Measurements from ENCODE around the gene IRX5. TPM values are rescaled to one million over a fixed set of nuclear protein-coding genes. Genes with fewer than 3 reads are reported as not detected.

IRX5 gene
- total and polyA plus RNA-seq, 4 experiments from 2014 or later = 0.10 TPM; not detected in 3

- Mint-ChIP-seq H3K27ac (no peak overlapping the region), H3K36me3 (no peaks in the 10 kb centered on the region), H3K9me3 (peaks cover 0 to 4% (median 0%) of the 10 kb centered on the region in 8 donors), H3K4me3 (no peak overlapping the region), H3K4me1 (no peaks in the 10 kb centered on the region), H3K27me3 (peaks cover 12 to 14% of the 10 kb centered on the region in 2 donors)
- no peaks in the 10 kb centered on the region for H3K27me3 ChIP-seq (ENCODE audit: insufficient read depth, low read length)
- intact Hi-C loops (cut with micrococcal nuclease) = no loop called here
- H3K36me3 ChIP-seq (ENCODE audit: insufficient read depth, low read length) = no peaks in the 10 kb centered on the region
- no peak overlapping the region for H3K4me3 ChIP-seq (ENCODE audit: low read length in 2 of 2)
- H3K27ac ChIP-seq (ENCODE audit: low read depth, low read length) = no peak overlapping the region
- no peak for DNase-seq
- POLR2A ChIA-PET (ENCODE audit: partially characterized antibody) = no interaction called here
- no peaks in the 10 kb centered on the region for H3K4me1 ChIP-seq (ENCODE audit: insufficient read depth, low read length)
- CTCF ChIA-PET (ENCODE audit: partially characterized antibody) = no interaction called here
- H3K9me3 ChIP-seq (ENCODE audit: control insufficient read depth in 1 of 2, low read length in 2 of 2) = no peaks in the 10 kb centered on the region
Measured at GRCh38 chr16:54952195-54952594, 21.5 kb downstream of the IRX5 start.

GRCh38 chr16:54953461-54953860 lies 22.8 kb downstream of the IRX5 start:
- no peak overlapping the region for H3K27ac Mint-ChIP-seq
- Histone ChIP-seq H3K4me3 (ENCODE audit: low read length in 2 of 2) (no peak overlapping the region), H3K4me1 (ENCODE audit: insufficient read depth, low read length) (no peaks in the 10 kb centered on the region), H3K36me3 (ENCODE audit: insufficient read depth, low read length) (no peaks in the 10 kb centered on the region), H3K9me3 (ENCODE audit: control insufficient read depth in 1 of 2, low read length in 2 of 2) (no peaks in the 10 kb centered on the region), H3K27ac (ENCODE audit: low read depth, low read length) (no peak overlapping the region), H3K27me3 (ENCODE audit: insufficient read depth, low read length) (no peaks in the 10 kb centered on the region)
- H3K27me3 Mint-ChIP-seq = peaks cover 11 to 12% of the 10 kb centered on the region in 2 donors
- peaks cover 0 to 4% (median 0%) of the 10 kb centered on the region in 8 donors for H3K9me3 Mint-ChIP-seq
- CTCF ChIA-PET (ENCODE audit: partially characterized antibody) = no interaction called here
- H3K4me3 Mint-ChIP-seq = no peak overlapping the region
- no peaks in the 10 kb centered on the region for H3K4me1 Mint-ChIP-seq
- no peaks in the 10 kb centered on the region for H3K36me3 Mint-ChIP-seq
- no peak for DNase-seq
- intact Hi-C loops (cut with micrococcal nuclease) = no loop called here
- POLR2A ChIA-PET (ENCODE audit: partially characterized antibody) = no interaction called here

- Mint-ChIP-seq H3K27me3 (peaks cover 8 to 11% of the 10 kb centered on the region in 2 donors), H3K27ac (no peak overlapping the region), H3K9me3 (peaks cover 0 to 3% (median 0%) of the 10 kb centered on the region in 8 donors), H3K4me3 (no peak overlapping the region), H3K36me3 (no peaks in the 10 kb centered on the region), H3K4me1 (no peaks in the 10 kb centered on the region)
- no peaks in the 10 kb centered on the region for H3K27me3 ChIP-seq (ENCODE audit: insufficient read depth, low read length)
- no peak overlapping the region for H3K4me3 ChIP-seq (ENCODE audit: low read length in 2 of 2)
- H3K27ac ChIP-seq (ENCODE audit: low read depth, low read length) = no peak overlapping the region
- CTCF ChIA-PET (ENCODE audit: partially characterized antibody) = no interaction called here
- POLR2A ChIA-PET (ENCODE audit: partially characterized antibody) = no interaction called here
- H3K9me3 ChIP-seq (ENCODE audit: control insufficient read depth in 1 of 2, low read length in 2 of 2) = no peaks in the 10 kb centered on the region
- intact Hi-C loops (cut with micrococcal nuclease) = no loop called here
- H3K36me3 ChIP-seq (ENCODE audit: insufficient read depth, low read length) = no peaks in the 10 kb centered on the region
- no peaks in the 10 kb centered on the region for H3K4me1 ChIP-seq (ENCODE audit: insufficient read depth, low read length)
- no peak for DNase-seq
Measured at GRCh38 chr16:54954220-54954619, 23.6 kb downstream of the IRX5 start.

- no peaks in the 10 kb centered on the region for H3K4me1 ChIP-seq (ENCODE audit: insufficient read depth, low read length)
- DNase-seq = no peak
- Mint-ChIP-seq H3K36me3 (no peaks in the 10 kb centered on the region), H3K27ac (no peak overlapping the region), H3K4me1 (no peaks in the 10 kb centered on the region), H3K27me3 (peaks cover 2 to 7% of the 10 kb centered on the region in 2 donors), H3K4me3 (no peak overlapping the region), H3K9me3 (peaks cover 0 to 3% (median 0%) of the 10 kb centered on the region in 8 donors)
- no peak overlapping the region for H3K27ac ChIP-seq (ENCODE audit: low read depth, low read length)
- no peaks in the 10 kb centered on the region for H3K27me3 ChIP-seq (ENCODE audit: insufficient read depth, low read length)
- intact Hi-C loops (cut with micrococcal nuclease) = no loop called here
- CTCF ChIA-PET (ENCODE audit: partially characterized antibody) = interaction anchor here (0.6 kb wide), 1 partner anchor 149 kb away, joined by 4 read pairs; no protein-coding TSS in a partner anchor
- POLR2A ChIA-PET (ENCODE audit: partially characterized antibody) = no interaction called here
- H3K4me3 ChIP-seq (ENCODE audit: low read length in 2 of 2) = no peak overlapping the region
- H3K36me3 ChIP-seq (ENCODE audit: insufficient read depth, low read length) = no peaks in the 10 kb centered on the region
- H3K9me3 ChIP-seq (ENCODE audit: control insufficient read depth in 1 of 2, low read length in 2 of 2) = no peaks in the 10 kb centered on the region
Measured at GRCh38 chr16:54955757-54956156, 25.1 kb downstream of the IRX5 start.

GRCh38 chr16:54957403-54958166 lies 26.9 kb downstream of the IRX5 start:
- Histone ChIP-seq H3K9me3 (ENCODE audit: control insufficient read depth in 1 of 2, low read length in 2 of 2) (no peaks in the 10 kb centered on the region), H3K36me3 (ENCODE audit: insufficient read depth, low read length) (no peaks in the 10 kb centered on the region), H3K4me3 (ENCODE audit: low read length in 2 of 2) (no peak overlapping the region), H3K4me1 (ENCODE audit: insufficient read depth, low read length) (no peaks in the 10 kb centered on the region), H3K27me3 (ENCODE audit: insufficient read depth, low read length) (no peaks in the 10 kb centered on the region), H3K27ac (ENCODE audit: low read depth, low read length) (no peak overlapping the region)
- no peak for DNase-seq
- Mint-ChIP-seq H3K4me3 (no peak overlapping the region), H3K9me3 (peaks cover 0 to 2% (median 0%) of the 10 kb centered on the region in 8 donors), H3K4me1 (no peaks in the 10 kb centered on the region), H3K27me3 (peaks cover 2 to 4% of the 10 kb centered on the region in 2 donors), H3K27ac (no peak overlapping the region), H3K36me3 (no peaks in the 10 kb centered on the region)
- POLR2A ChIA-PET (ENCODE audit: partially characterized antibody) = no interaction called here
- intact Hi-C loops (cut with micrococcal nuclease) = no loop called here
- CTCF ChIA-PET (ENCODE audit: partially characterized antibody) = interaction anchor here (0.6 to 0.7 kb wide), 2 partner anchors 737 to 1164 kb away, joined by 3 read pairs; no protein-coding TSS in a partner anchor

GRCh38 chr16:54962045-54962444 lies 31.4 kb downstream of the IRX5 start:
- ChIA-PET CTCF (ENCODE audit: partially characterized antibody) (no interaction called here), POLR2A (ENCODE audit: partially characterized antibody) (no interaction called here)
- no peaks in the 10 kb centered on the region for H3K4me1 ChIP-seq (ENCODE audit: insufficient read depth, low read length)
- Mint-ChIP-seq H3K4me3 (no peak overlapping the region), H3K36me3 (no peaks in the 10 kb centered on the region), H3K4me1 (no peaks in the 10 kb centered on the region), H3K27ac (no peak overlapping the region), H3K9me3 (peaks cover 0 to 4% (median 0%) of the 10 kb centered on the region in 8 donors), H3K27me3 (peaks cover 0 to 2% of the 10 kb centered on the region in 2 donors)
- H3K36me3 ChIP-seq (ENCODE audit: insufficient read depth, low read length) = no peaks in the 10 kb centered on the region
- H3K27ac ChIP-seq (ENCODE audit: low read depth, low read length) = no peak overlapping the region
- H3K27me3 ChIP-seq (ENCODE audit: insufficient read depth, low read length) = no peaks in the 10 kb centered on the region
- intact Hi-C loops (cut with micrococcal nuclease) = no loop called here
- DNase-seq = no peak
- H3K9me3 ChIP-seq (ENCODE audit: control insufficient read depth in 1 of 2, low read length in 2 of 2) = no peaks in the 10 kb centered on the region
- no peak overlapping the region for H3K4me3 ChIP-seq (ENCODE audit: low read length in 2 of 2)

- Mint-ChIP-seq H3K9me3 (peaks cover 0 to 4% (median 0%) of the 10 kb centered on the region in 8 donors), H3K4me3 (peak overlapping the region in 1 of 8 donors; percentile 12), H3K36me3 (no peaks in the 10 kb centered on the region), H3K4me1 (no peaks in the 10 kb centered on the region), H3K27me3 (peaks cover 2 to 7% of the 10 kb centered on the region in 2 donors), H3K27ac (no peak overlapping the region)
- intact Hi-C loops (cut with micrococcal nuclease) = no loop called here
- H3K27ac ChIP-seq (ENCODE audit: low read depth, low read length) = no peak overlapping the region
- DNase-seq = no peak
- no peaks in the 10 kb centered on the region for H3K36me3 ChIP-seq (ENCODE audit: insufficient read depth, low read length)
- ChIA-PET POLR2A (ENCODE audit: partially characterized antibody) (no interaction called here), CTCF (ENCODE audit: partially characterized antibody) (no interaction called here)
- no peaks in the 10 kb centered on the region for H3K4me1 ChIP-seq (ENCODE audit: insufficient read depth, low read length)
- H3K27me3 ChIP-seq (ENCODE audit: insufficient read depth, low read length) = no peaks in the 10 kb centered on the region
- H3K9me3 ChIP-seq (ENCODE audit: control insufficient read depth in 1 of 2, low read length in 2 of 2) = no peaks in the 10 kb centered on the region
- no peak overlapping the region for H3K4me3 ChIP-seq (ENCODE audit: low read length in 2 of 2)
Measured at GRCh38 chr16:54964239-54964638, 33.6 kb downstream of the IRX5 start.
